ENCODE results near the gene NDE1.

DNA sequence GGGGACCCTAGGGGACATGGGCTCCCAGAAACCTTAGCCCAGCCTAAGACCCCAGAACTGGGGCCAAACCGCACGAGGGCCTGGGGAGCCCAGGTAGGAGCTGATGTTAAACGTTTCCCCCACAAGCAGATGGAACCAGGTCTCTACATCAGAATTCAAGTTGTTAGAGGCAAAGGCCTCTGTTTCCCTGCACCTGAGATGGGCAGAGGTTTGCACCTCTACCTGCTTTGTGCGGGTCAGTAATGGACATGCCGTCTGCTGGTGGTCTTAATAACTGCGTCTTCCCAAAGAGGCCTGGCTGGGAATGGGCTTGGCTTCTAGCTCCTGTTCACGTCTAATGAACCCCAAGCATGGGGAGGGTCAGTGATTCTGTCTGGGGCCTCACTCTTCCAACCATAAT, 79.1 kb downstream of the NDE1 start:
- TF ChIP-seq EZH2 (IDR thresholded peaks at IDR 0.05; ENCODE audit: borderline replicate concordance, insufficient read depth, low read depth, low read length, poor library complexity, severe bottlenecking) = no peak
- TF ChIP-seq, protein P1, sequence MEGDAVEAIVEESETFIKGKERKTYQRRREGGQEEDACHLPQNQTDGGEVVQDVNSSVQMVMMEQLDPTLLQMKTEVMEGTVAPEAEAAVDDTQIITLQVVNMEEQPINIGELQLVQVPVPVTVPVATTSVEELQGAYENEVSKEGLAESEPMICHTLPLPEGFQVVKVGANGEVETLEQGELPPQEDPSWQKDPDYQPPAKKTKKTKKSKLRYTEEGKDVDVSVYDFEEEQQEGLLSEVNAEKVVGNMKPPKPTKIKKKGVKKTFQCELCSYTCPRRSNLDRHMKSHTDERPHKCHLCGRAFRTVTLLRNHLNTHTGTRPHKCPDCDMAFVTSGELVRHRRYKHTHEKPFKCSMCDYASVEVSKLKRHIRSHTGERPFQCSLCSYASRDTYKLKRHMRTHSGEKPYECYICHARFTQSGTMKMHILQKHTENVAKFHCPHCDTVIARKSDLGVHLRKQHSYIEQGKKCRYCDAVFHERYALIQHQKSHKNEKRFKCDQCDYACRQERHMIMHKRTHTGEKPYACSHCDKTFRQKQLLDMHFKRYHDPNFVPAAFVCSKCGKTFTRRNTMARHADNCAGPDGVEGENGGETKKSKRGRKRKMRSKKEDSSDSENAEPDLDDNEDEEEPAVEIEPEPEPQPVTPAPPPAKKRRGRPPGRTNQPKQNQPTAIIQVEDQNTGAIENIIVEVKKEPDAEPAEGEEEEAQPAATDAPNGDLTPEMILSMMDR (IDR thresholded peaks at IDR 0.05) = no peak
